H9 (cell line): ENCODE results near the gene GNPTAB. TPM values are rescaled to one million over a fixed set of nuclear protein-coding genes. Genes with fewer than 3 reads are reported as not detected.

Experiments
- DNase-seq: peaks from one replicate; pipeline ENCODE4 v3.0.0-alpha.2; 2017
- H2AFZ ChIP-seq: one replicate; pipeline ENCODE4 v1.6.1; 2013; ENCODE audit warnings: mild to moderate bottlenecking, low read length, control low read depth, moderate library complexity
- H2AK5ac ChIP-seq: 2 replicates; pipeline ENCODE4 v1.6.1; 2013; ENCODE audit warnings: low read length, control low read depth, mixed read lengths; ENCODE audit not compliant: insufficient read length
- H2BK120ac ChIP-seq: one replicate; pipeline ENCODE4 v1.6.1; 2013; ENCODE audit warnings: low read depth, mild to moderate bottlenecking, low read length, control low read depth, inconsistent platforms; ENCODE audit not compliant: poor library complexity, severe bottlenecking
- H2BK12ac ChIP-seq: 2 replicates; pipeline ENCODE4 v1.6.1; 2013; ENCODE audit warnings: low read length, control low read depth, mixed read lengths, low read depth; ENCODE audit not compliant: insufficient read length
- H2BK15ac ChIP-seq: 2 replicates; pipeline ENCODE4 v1.6.1; 2013; ENCODE audit warnings: low read depth, low read length, control low read depth
- H2BK20ac ChIP-seq: one replicate; pipeline ENCODE4 v1.6.1; 2013; ENCODE audit warnings: low read depth, mild to moderate bottlenecking, low read length, control low read depth, inconsistent platforms; ENCODE audit not compliant: poor library complexity, severe bottlenecking
- H2BK5ac ChIP-seq: 2 replicates; pipeline ENCODE4 v1.6.1; 2013; ENCODE audit warnings: low read length, control low read depth, mixed read lengths; ENCODE audit not compliant: insufficient read length
- H3K14ac ChIP-seq: 2 replicates; pipeline ENCODE4 v1.6.1; 2013; ENCODE audit warnings: low read length, control low read depth; ENCODE audit not compliant: insufficient read depth
- H3K18ac ChIP-seq: 2 replicates; pipeline ENCODE4 v1.6.1; 2013; ENCODE audit warnings: low read depth, mild to moderate bottlenecking, mixed read lengths, low read length, control low read depth; ENCODE audit not compliant: insufficient read length
- H3K23ac ChIP-seq: 2 replicates; pipeline ENCODE4 v1.6.1; 2013; ENCODE audit warnings: low read length, control low read depth, mixed read lengths, low read depth; ENCODE audit not compliant: insufficient read length
- H3K23me2 ChIP-seq: 2 replicates; pipeline ENCODE4 v1.6.1; 2013; ENCODE audit warnings: low read depth, mild to moderate bottlenecking, mixed read lengths, low read length, control low read depth; ENCODE audit not compliant: insufficient read length, poor library complexity, severe bottlenecking
- H3K27ac ChIP-seq: 2 replicates; pipeline ENCODE4 v1.5.1; 2013; ENCODE audit warnings: low read length, control low read depth, mixed read lengths, low read depth; ENCODE audit not compliant: insufficient read length
- H3K27me3 ChIP-seq: 2 replicates; pipeline ENCODE4 v1.6.1; 2013; ENCODE audit warnings: low read length, control low read depth, inconsistent platforms; ENCODE audit not compliant: insufficient read depth
- H3K4ac ChIP-seq: 2 replicates; pipeline ENCODE4 v1.6.1; 2013; ENCODE audit warnings: low read depth, mild to moderate bottlenecking, control low read depth, inconsistent platforms, low read length, moderate library complexity
- H3K4me1 ChIP-seq: 2 replicates; pipeline ENCODE4 v1.6.1; 2013; ENCODE audit warnings: low read length, control low read depth, inconsistent platforms; ENCODE audit not compliant: insufficient read depth
- H3K4me2 ChIP-seq: 2 replicates; pipeline ENCODE4 v1.6.1; 2013; ENCODE audit warnings: low read length, control low read depth, mixed read lengths; ENCODE audit not compliant: insufficient read length, insufficient read depth
- H3K56ac ChIP-seq: 2 replicates; pipeline ENCODE4 v1.6.1; 2013; ENCODE audit warnings: low read depth, mild to moderate bottlenecking, mixed read lengths, low read length, control low read depth; ENCODE audit not compliant: insufficient read length
- H3K79me1 ChIP-seq: 2 replicates; pipeline ENCODE4 v1.6.1; 2013; ENCODE audit warnings: low read depth, mild to moderate bottlenecking, moderate library complexity, low read length, control low read depth, inconsistent platforms; ENCODE audit not compliant: insufficient read depth, poor library complexity, severe bottlenecking
- H3K79me2 ChIP-seq: 2 replicates; pipeline ENCODE4 v1.6.1; 2013; ENCODE audit warnings: low read length, control low read depth, inconsistent platforms; ENCODE audit not compliant: insufficient read depth
- H3K9ac ChIP-seq: 2 replicates; pipeline ENCODE4 v1.6.1; 2013; ENCODE audit warnings: low read length, control low read depth, mixed read lengths; ENCODE audit not compliant: insufficient read length; ENCODE audit errors: extremely low read depth
- H3K9me3 ChIP-seq: one replicate; pipeline ENCODE4 v1.6.1; 2013; ENCODE audit warnings: low read depth, low read length, inconsistent platforms; ENCODE audit not compliant: control insufficient read depth
- H3T11ph ChIP-seq: one replicate; pipeline ENCODE4 v1.6.1; 2013; ENCODE audit warnings: mild to moderate bottlenecking, low read length, control low read depth, inconsistent platforms
- H4K20me1 ChIP-seq: one replicate; pipeline ENCODE4 v1.6.1; 2013; ENCODE audit not compliant: control insufficient read depth, insufficient read length, insufficient read depth
- H4K5ac ChIP-seq: 2 replicates; pipeline ENCODE4 v1.6.1; 2013; ENCODE audit warnings: low read depth, mild to moderate bottlenecking, mixed read lengths, low read length, control low read depth; ENCODE audit not compliant: insufficient read length
- H4K8ac ChIP-seq: replicated peaks from 2 replicates; pipeline ENCODE4 v1.6.1; 2013; ENCODE audit warnings: low read length, control low read depth, mixed read lengths, low read depth; ENCODE audit not compliant: insufficient read length
- H4K91ac ChIP-seq: 2 replicates; pipeline ENCODE4 v1.6.1; 2013; ENCODE audit warnings: low read depth, mild to moderate bottlenecking, moderate library complexity, mixed read lengths, low read length, control low read depth; ENCODE audit not compliant: insufficient read length
- H3K27ac Mint-ChIP-seq, 3 experiments: 2 replicates in 2 of 3; 3 replicates in 1 of 3; pipeline ENCODE4 v1.8.0; 2020 to 2021; ENCODE audit warnings: mixed read lengths in 3 of 3, mild to moderate bottlenecking in 1 of 3, moderate library complexity in 1 of 3
- H3K27me3 Mint-ChIP-seq: 2 replicates; pipeline ENCODE4 v1.8.0; 2021; ENCODE audit warnings: low read depth, mild to moderate bottlenecking, moderate library complexity, mixed read lengths
- H3K36me3 Mint-ChIP-seq, 3 experiments: 2 replicates in 2 of 3; 3 replicates in 1 of 3; pipeline ENCODE4 v1.8.0; 2020 to 2021; ENCODE audit warnings: low read depth in 3 of 3, mixed read lengths in 3 of 3; ENCODE audit not compliant: insufficient read depth in 1 of 3
- H3K4me1 Mint-ChIP-seq, 2 experiments: 2 replicates each; pipeline ENCODE4 v1.8.0; 2020; ENCODE audit warnings: mixed read lengths in 2 of 2
- H3K4me3 Mint-ChIP-seq, 2 experiments: 2 replicates in 1 of 2; 3 replicates in 1 of 2; pipeline ENCODE4 v1.8.0; 2020 to 2021; ENCODE audit warnings: mild to moderate bottlenecking in 2 of 2, mixed read lengths in 2 of 2, moderate library complexity in 1 of 2
- H3K9me3 Mint-ChIP-seq, 2 experiments: 2 replicates in 1 of 2; 3 replicates in 1 of 2; pipeline ENCODE4 v1.8.0; 2020; ENCODE audit warnings: mild to moderate bottlenecking in 2 of 2, mixed read lengths in 2 of 2, moderate library complexity in 1 of 2
- WGBS: extraction: QIAGEN DNeasy Blood & Tissue Kit; methylation state at CpG from one replicate; pipeline ENCODE4 v1.1.7; 2013; ENCODE audit warnings: missing lambda C conversion rate, low lambda C conversion rate, mixed read lengths; ENCODE audit not compliant: insufficient read length; ENCODE audit errors: extremely low coverage; 5-methylcytosine and 5-hydroxymethylcytosine counted together
- total RNA-seq: library from RNA; stranded (reverse); gene quantifications from 2 replicates; pipeline ENCODE4 v1.2.1, GENCODE V29; 2021
- TF ChIP-seq, protein P1 (sequence below): fragments of 200-600 bp; sonication (generic); conservative IDR thresholded peaks from 3 replicates; pipeline ENCODE4 v1.8.0; 2021; ENCODE audit warnings: antibody characterized with exemption, mild to moderate bottlenecking

The GNPTAB gene
- total RNA-seq, 1 experiment from 2014 or later, result 44.3 TPM

DNA sequence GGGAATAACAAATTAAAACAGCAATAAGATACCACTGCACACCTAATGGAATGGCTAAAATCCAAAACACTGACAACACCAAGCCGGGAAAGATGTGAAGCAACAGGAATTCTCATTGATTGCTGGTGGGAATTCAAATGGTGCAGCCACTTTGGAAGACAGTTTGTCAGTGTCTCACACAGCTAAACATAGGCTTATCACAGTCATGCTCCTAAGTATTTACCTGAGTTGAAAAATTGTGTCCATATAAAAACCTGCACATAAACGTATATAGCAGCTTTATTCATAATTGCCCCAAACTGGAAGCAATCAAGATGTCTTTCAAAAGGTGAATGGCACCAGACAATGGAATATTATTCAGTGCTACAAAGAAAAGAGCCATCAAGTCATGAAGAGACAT is 21.6 kb downstream of the GNPTAB start:
- H3K9ac ChIP-seq, result no peak overlapping the region
- H3K18ac ChIP-seq, result no peak overlapping the region
- no peak overlapping the region for H4K8ac ChIP-seq
- no peak overlapping the region for H3K4me3 Mint-ChIP-seq
- H3K9me3 ChIP-seq, result no peaks in the 10 kb centered on the region
- H3K79me2 ChIP-seq, result no peaks in the 10 kb centered on the region
- peaks cover 0 to 4% (median 3%) of the 10 kb centered on the region in 3 experiments; a peak in 3 of 7 replicates for H3K36me3 Mint-ChIP-seq
- H4K20me1 ChIP-seq, result no peaks in the 10 kb centered on the region
- DNase-seq, result no peak
- no peak overlapping the region for H3K27ac Mint-ChIP-seq
- no CpG with 5 or more reads among the region's 2 CpGs for WGBS
- H3K4me1 Mint-ChIP-seq, result peaks cover 17 to 23% of the 10 kb centered on the region in 2 experiments
- H3K4me2 ChIP-seq, result no peak overlapping the region
- no peak overlapping the region for H3K23ac ChIP-seq
- H3K14ac ChIP-seq, result no peak overlapping the region
- no peak overlapping the region for H3K4ac ChIP-seq
- no peak overlapping the region for H2BK120ac ChIP-seq
- no peak overlapping the region for H2AFZ ChIP-seq
- no peak overlapping the region for H4K5ac ChIP-seq
- no peak overlapping the region for H3K56ac ChIP-seq
- H2AK5ac ChIP-seq, result no peak overlapping the region
- no peak overlapping the region for H2BK12ac ChIP-seq
- no peaks in the 10 kb centered on the region for H3K27me3 Mint-ChIP-seq
- no peaks in the 10 kb centered on the region for H3K23me2 ChIP-seq
- no peaks in the 10 kb centered on the region for H3K79me1 ChIP-seq
- H3T11ph ChIP-seq, result no peak overlapping the region
- H2BK5ac ChIP-seq, result no peak overlapping the region
- no peak overlapping the region for H2BK15ac ChIP-seq
- H3K4me1 ChIP-seq, result no peaks in the 10 kb centered on the region; the same call in 1 of the 2 replicates
- no peak overlapping the region for H2BK20ac ChIP-seq
- no peaks in the 10 kb centered on the region for H3K27me3 ChIP-seq
- H3K9me3 Mint-ChIP-seq, result no peaks in the 10 kb centered on the region
- no peak overlapping the region for H4K91ac ChIP-seq
- TF ChIP-seq, protein P1, sequence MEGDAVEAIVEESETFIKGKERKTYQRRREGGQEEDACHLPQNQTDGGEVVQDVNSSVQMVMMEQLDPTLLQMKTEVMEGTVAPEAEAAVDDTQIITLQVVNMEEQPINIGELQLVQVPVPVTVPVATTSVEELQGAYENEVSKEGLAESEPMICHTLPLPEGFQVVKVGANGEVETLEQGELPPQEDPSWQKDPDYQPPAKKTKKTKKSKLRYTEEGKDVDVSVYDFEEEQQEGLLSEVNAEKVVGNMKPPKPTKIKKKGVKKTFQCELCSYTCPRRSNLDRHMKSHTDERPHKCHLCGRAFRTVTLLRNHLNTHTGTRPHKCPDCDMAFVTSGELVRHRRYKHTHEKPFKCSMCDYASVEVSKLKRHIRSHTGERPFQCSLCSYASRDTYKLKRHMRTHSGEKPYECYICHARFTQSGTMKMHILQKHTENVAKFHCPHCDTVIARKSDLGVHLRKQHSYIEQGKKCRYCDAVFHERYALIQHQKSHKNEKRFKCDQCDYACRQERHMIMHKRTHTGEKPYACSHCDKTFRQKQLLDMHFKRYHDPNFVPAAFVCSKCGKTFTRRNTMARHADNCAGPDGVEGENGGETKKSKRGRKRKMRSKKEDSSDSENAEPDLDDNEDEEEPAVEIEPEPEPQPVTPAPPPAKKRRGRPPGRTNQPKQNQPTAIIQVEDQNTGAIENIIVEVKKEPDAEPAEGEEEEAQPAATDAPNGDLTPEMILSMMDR, result no peak
- no peak overlapping the region for H3K27ac ChIP-seq
